OCI-LY7 (cell line): Measurements from ENCODE around the gene EPSTI1.
A peak's percentile ranks its signal among the peaks of the same experiment; 100 is the strongest.

ENCODE experiments used
- EZH2phosphoT487 ChIP-seq: fragments of 200-600 bp; sonication (generic); IDR thresholded peaks from 2 replicates; pipeline ENCODE4 v1.6.1; 2018; ENCODE audit warnings: low read depth, borderline replicate concordance, mild to moderate bottlenecking, mixed run types, antibody characterized with exemption, low read length, moderate library complexity, mixed read lengths
- TF ChIP-seq, protein P1 (sequence below): fragments of 200-600 bp; sonication (generic); conservative IDR thresholded peaks from 2 replicates; pipeline ENCODE4 v1.5.1; 2014; ENCODE audit warnings: mild to moderate bottlenecking, antibody characterized with exemption, low read length, moderate library complexity, mixed read lengths

DNA sequence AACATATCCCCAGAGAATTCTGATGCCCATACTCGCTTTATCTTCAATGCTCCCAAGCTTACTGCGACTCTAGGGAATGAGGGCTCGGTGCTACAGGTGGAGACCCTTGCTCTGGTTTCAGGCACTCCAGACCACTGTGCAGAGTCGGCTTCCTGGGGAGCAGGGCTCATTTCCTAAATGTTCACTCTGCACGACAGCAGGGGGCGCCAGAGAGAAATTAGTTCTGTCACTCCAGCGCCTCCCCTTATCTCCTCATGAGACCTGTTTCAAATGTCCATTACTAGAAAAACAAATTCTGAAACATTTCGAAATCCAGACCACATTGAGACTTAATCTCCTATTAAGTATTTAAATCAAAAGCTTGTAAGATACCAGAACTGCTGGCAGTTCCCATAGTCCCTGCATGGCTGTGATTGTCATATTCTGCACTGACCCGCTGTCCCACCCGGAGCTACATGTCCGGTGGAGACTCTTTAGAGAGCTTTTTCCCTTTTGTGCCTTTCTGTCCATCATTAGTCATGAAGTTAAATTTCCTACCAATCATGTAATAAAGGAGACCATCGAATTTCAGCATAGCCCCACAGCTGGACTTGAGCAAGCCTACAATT lies 22.4 kb downstream of the EPSTI1 start:
- TF ChIP-seq, protein P1, sequence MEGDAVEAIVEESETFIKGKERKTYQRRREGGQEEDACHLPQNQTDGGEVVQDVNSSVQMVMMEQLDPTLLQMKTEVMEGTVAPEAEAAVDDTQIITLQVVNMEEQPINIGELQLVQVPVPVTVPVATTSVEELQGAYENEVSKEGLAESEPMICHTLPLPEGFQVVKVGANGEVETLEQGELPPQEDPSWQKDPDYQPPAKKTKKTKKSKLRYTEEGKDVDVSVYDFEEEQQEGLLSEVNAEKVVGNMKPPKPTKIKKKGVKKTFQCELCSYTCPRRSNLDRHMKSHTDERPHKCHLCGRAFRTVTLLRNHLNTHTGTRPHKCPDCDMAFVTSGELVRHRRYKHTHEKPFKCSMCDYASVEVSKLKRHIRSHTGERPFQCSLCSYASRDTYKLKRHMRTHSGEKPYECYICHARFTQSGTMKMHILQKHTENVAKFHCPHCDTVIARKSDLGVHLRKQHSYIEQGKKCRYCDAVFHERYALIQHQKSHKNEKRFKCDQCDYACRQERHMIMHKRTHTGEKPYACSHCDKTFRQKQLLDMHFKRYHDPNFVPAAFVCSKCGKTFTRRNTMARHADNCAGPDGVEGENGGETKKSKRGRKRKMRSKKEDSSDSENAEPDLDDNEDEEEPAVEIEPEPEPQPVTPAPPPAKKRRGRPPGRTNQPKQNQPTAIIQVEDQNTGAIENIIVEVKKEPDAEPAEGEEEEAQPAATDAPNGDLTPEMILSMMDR, result peak; percentile 93
- TF ChIP-seq EZH2phosphoT487, result no peak
